GM21381 (cell line): ENCODE results near the gene EML6.

Experiments
- ATAC-seq: cut with Tn5 transposase; IDR thresholded peaks from one replicate; pipeline ENCODE4 v1.9.1; 2021; ENCODE audit warnings: mild to moderate bottlenecking, moderate library complexity; ENCODE audit not compliant: unreplicated experiment

Gene EML6

GRCh38 chr2:54704688-54705605, 18.5 kb upstream of the EML6 start:
- peak; percentile 51 for ATAC-seq

- no peak for ATAC-seq
Measured at GRCh38 chr2:54706622-54707021, 16.8 kb upstream of the EML6 start.

GRCh38 chr2:54708584-54709335, 14.7 kb upstream of the EML6 start:
- no peak for ATAC-seq

- ATAC-seq: no peak
Measured at GRCh38 chr2:54709336-54709809, 14.1 kb upstream of the EML6 start.

GRCh38 chr2:54710216-54710615, 13.2 kb upstream of the EML6 start:
- ATAC-seq: no peak

- no peak for ATAC-seq
Measured at GRCh38 chr2:54712516-54712915, 10.9 kb upstream of the EML6 start.

GRCh38 chr2:54714996-54715395, 8.5 kb upstream of the EML6 start:
- ATAC-seq: no peak

- ATAC-seq: no peak
Measured at GRCh38 chr2:54716375-54716774, 7.1 kb upstream of the EML6 start.

GRCh38 chr2:54720563-54720962, 2.9 kb upstream of the EML6 start:
- ATAC-seq: no peak

- ATAC-seq: no peak
Measured at GRCh38 chr2:54722641-54723040, 821 bp upstream of the EML6 start.

- ATAC-seq: peak; percentile 1
Measured at GRCh38 chr2:54723996-54724559, 616 bp downstream of the EML6 start.

GRCh38 chr2:54724560-54725342, 1.3 kb downstream of the EML6 start:
- no peak for ATAC-seq

GRCh38 chr2:54725343-54726099, 2.1 kb downstream of the EML6 start:
- no peak for ATAC-seq

GRCh38 chr2:54726431-54726830, 3.0 kb downstream of the EML6 start:
- no peak for ATAC-seq

GRCh38 chr2:54726940-54727339, 3.5 kb downstream of the EML6 start:
- ATAC-seq: no peak

GRCh38 chr2:54728669-54729120, 5.2 kb downstream of the EML6 start:
- ATAC-seq: no peak

- ATAC-seq: no peak
Measured at GRCh38 chr2:54735636-54736035, 12.2 kb downstream of the EML6 start.

GRCh38 chr2:54738281-54738680, 14.8 kb downstream of the EML6 start:
- no peak for ATAC-seq

- no peak for ATAC-seq
Measured at GRCh38 chr2:54740333-54740732, 16.9 kb downstream of the EML6 start.

GRCh38 chr2:54741250-54741649, 17.8 kb downstream of the EML6 start:
- ATAC-seq: no peak
